GM19372 (cell line): ENCODE measurements around the gene KCNC1.

Experiments
- ATAC-seq: cut with Tn5 transposase; IDR thresholded peaks from one replicate; pipeline ENCODE4 v1.9.1; 2021; ENCODE audit warnings: mild to moderate bottlenecking, low read depth, moderate library complexity; ENCODE audit not compliant: unreplicated experiment

KCNC1 gene

DNA sequence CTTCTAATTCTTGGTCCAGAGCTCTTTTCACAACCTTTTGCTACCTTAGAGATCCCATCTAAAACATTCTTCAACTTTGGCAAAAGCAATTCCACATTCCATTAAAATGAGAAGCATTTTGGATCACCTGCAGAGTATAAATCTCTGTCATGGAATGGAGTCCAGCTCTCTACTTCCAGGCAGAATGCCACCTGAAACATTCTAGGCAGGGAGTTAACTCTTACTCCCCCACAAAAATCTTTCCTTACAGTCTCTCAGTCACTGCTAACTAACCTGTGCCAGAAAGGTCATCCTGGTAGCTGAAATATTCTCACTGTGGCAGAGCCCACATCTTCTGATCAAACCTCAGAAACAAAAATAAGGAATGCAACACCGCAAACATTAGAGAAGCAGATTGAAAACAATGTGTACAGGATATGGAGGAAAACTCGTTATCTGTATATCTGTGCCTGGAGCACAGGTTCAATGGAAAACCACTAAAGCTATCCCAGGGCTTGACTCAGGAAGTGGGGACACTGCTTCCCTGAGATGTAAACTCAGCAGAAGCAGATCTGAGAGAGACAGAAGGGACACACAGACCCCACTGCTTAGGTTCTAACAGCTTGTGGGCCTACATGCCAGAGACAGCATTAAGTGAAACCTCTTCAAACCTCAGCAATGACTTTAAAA lies 78.9 kb downstream of the KCNC1 start:
- no peak for ATAC-seq

DNA sequence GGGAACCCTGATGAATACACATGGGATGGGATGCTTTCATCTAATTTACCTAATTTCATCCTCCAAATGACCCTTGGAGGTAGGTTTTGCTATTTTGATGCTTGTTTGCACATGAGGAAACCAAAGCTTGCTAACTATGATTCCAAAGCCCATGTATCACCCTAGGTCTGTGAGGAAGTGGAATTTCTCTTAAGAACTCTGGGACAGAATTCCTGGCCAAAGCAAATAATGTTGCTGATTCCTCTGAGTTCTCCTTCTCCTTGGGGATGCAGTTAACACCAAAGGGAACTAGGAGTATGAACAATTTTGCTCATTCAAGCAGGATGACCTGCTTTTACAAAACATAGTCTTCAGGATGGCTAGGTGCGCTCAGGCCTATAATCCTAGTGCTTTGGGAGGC lies 80.0 kb downstream of the KCNC1 start:
- no peak for ATAC-seq

DNA sequence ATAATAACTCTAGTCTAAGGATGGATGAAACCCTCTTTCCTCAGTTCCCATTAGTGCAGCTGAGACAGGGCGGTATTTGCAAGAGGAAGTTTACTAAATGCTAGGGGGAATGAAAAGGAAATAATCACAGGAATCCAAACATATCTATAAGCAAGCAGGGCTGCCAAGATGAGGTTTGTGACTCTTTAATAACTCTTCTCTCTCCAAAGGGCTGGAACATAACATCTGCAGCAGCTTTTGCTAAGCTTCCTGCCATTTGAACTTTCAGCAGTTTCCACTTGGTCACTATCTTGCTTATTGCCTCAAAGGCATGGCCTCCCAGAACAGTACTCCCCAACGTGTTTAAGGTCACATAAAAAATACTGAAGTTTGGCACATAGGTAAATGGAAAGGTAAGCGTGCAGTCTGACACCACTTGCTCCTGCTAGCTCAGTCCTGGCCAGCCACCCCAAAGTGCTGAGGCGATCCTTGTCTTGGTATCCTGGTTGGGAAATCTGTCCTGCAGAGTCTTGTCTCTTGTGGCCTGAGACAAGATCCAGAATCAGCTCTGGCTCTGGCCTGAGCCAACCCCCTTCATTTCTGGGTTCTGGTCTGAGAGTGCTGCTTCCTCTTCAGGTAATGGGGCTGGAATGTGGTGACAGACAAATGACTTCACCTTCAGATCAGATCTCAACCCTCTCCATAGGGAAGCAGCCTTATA lies 81.8 kb downstream of the KCNC1 start:
- ATAC-seq = no peak

DNA sequence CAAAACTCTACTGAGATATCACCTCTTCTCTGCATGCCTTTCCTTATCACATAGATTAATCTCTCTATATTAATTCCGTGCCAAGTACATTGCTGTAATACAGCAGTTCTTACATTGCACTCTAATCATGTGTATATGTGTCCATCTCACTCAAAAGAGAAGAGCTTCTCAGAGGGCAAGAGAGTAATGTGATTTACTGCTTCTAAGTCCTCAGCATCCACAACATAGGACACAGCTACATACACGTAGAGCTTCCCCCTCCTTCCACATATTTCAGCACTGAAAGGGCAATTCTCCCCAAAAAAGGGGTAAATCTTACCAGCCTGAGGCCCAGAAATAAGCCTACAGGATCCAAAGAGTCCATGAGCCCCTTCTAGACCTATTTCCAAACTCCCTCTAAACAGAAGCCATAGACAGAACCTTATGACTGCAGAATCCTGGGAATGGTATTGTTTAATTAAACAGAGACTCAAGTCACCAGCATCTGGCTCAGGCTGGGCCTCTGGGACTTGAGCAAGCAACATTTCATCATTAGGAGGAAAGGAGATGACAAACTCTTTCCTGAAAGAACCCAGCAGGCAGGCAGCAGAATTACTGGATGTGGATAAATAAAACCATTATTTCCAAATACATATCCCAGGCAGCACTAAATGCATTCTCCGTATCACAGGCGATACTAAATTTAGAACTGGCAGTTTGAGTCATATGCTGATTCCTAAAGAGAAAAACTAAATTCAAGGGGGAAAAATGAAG lies 87.2 kb downstream of the KCNC1 start:
- no peak for ATAC-seq

DNA sequence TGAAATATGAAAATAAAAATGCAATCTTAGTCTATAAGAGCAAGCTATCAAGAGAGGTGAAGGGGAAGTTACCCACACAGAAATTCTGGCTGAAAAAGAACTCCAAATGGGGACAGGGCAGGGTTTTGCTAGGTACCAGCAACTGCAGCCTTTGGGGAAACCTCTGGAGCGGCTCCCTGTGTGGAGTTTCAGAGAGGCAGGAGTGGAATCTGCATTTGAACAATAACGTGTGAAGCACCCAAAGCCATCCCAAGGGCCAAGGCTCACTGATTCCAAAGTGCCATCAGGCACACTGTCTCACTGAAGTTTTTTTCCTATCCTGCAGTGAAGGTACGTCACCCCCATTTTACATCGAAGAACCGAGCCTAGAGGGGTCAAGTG lies 87.8 kb downstream of the KCNC1 start:
- no peak for ATAC-seq

DNA sequence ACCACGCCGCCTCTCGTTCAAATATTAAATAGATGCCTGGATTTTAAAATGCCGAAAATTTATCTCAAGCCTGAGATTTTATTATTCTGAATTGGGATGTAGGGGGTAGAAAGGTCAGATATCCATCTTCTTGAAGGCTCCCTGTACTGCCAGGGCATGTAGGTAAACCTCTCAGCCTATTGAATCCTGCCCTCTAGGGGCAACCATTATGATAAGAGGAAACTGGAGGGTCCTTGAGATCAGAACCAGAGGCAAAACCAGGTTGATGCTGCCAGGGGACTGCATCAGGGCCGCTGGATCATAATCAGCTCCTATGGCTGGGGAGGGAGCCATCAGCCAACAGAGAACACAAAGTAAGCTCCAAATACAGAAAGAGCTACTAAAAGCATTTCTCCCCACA lies 92.4 kb downstream of the KCNC1 start:
- ATAC-seq = no peak

DNA sequence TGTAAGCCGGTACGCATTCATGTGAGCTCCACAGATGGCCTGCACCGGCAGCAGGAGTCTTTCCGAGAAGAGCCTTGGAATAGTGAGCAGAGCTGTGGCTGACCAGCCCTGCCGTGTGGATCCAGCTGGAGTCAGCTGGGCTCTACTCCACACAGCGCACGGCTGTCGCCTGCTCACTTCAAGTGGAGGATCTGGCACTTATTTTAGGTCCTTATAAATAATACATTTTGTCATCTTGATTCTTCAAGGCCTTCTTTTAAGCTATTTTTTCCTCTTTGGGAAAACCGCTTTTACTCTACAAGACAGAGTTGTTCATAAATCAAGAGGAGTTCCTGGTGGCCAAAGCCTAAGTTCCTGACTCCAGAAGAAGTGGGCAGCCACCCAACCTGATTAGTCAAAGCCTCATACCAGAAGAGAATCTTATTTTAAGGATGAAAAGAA lies 93.8 kb downstream of the KCNC1 start:
- no peak for ATAC-seq

DNA sequence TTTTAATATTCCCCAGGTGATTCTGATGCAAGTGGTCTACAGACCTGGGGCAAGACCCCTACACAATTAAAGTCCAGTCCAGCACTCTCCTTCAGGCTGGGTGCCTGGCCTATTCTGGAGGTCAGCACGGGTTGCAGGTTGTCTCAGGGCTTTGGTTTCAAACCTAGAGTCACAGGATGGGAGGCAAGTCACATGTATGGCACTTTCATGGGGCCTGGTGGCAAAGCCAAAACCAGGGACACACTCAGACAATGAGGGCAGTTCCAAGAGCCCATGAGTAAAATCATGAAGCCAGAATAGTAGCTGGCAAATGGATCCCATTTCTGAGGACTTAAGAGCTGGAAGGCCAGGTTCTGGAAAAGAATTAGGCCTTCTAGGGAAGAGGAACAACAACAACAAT lies 96.6 kb downstream of the KCNC1 start:
- no peak for ATAC-seq

DNA sequence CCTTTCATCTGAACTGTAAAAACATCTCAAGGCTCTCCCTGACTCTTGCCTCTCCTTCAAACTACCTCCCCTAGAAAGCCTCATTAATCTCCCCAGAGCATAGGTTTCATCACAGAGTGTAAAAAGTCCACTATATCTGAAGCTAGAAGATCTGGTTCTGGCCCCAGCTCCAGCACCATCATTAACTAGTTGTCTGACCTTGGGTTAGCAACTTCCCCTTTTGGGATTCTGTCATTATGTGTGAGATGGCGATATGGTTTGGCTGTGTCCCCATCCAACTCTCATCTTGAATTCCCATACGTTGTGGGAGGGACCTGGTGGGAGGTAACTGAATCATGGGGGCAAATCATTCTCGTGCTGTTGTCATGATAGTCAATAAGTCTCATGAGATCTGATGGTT lies 97.3 kb downstream of the KCNC1 start:
- no peak for ATAC-seq
